Kidney (tissue), 14 donors: ENCODE measurements around the gene DDX4. TPM values are rescaled to one million over a fixed set of nuclear protein-coding genes. Genes with fewer than 3 reads are reported as not detected.

Source experiments
- DNase-seq, 5 donors: peaks; one replicate each; pipeline ENCODE4 v3.0.0-alpha.2; 2013 to 2020
- FAIRE-seq: peaks from 2 replicates; lab custom pipeline; 2012; peaks lifted over from hg19 to GRCh38; lab: Jason Lieb, UNC
- H3K27ac ChIP-seq, 2 donors: one replicate each; pipeline ENCODE4 v1.7.0; 2013; ENCODE audit warnings: low read depth in 2 of 2, low read length in 2 of 2, inconsistent platforms in 1 of 2
- H3K27me3 ChIP-seq: one replicate; pipeline ENCODE4 v1.7.1; 2013; ENCODE audit warnings: low read length, inconsistent platforms; ENCODE audit not compliant: control insufficient read depth, insufficient read depth
- H3K36me3 ChIP-seq, 3 donors: one replicate each; pipeline versions ENCODE4 v1.7.0 to v1.7.1; 2013; ENCODE audit warnings: low read length in 3 of 3, control low read depth in 1 of 3, inconsistent platforms in 1 of 3; ENCODE audit not compliant: insufficient read depth in 3 of 3, control insufficient read depth in 2 of 3
- H3K4me1 ChIP-seq, 3 donors: one replicate each; pipeline versions ENCODE4 v1.7.0 to v1.7.1; 2013; ENCODE audit warnings: low read length in 3 of 3, inconsistent platforms in 1 of 3, low read depth in 1 of 3; ENCODE audit not compliant: control insufficient read depth in 2 of 3, insufficient read depth in 2 of 3
- H3K4me3 ChIP-seq, 3 donors: one replicate each; pipeline versions ENCODE4 v1.7.0 to v1.8.1; 2013; ENCODE audit warnings: low read length in 3 of 3, control low read depth in 1 of 3, inconsistent platforms in 1 of 3
- H3K9ac ChIP-seq, 3 donors: one replicate each; pipeline versions ENCODE4 v1.7.0 to v1.7.1; 2013; ENCODE audit warnings: low read length in 3 of 3, control low read depth in 1 of 3, inconsistent platforms in 1 of 3
- H3K9me3 ChIP-seq, 3 donors: one replicate each; pipeline versions ENCODE4 v1.7.0 to v1.7.1; 2013; ENCODE audit warnings: low read length in 3 of 3, control low read depth in 1 of 3, inconsistent platforms in 1 of 3; ENCODE audit not compliant: control insufficient read depth in 2 of 3, insufficient read depth in 1 of 3
- CTCF ChIP-seq: IDR thresholded peaks from 3 replicates; pipeline ENCODE4 v1.5.1; 2012; ENCODE audit warnings: mild to moderate bottlenecking, moderate library complexity, borderline replicate concordance; ENCODE audit not compliant: insufficient read depth; ENCODE audit errors: extremely low read depth
- intact Hi-C: fragments of 100-400 bp; cut with DNase I; formaldehyde crosslinking; loops from one replicate; pipeline ENCODE4 v1.11.1; 2022
- polyA plus RNA-seq: library from polyadenylated mRNA; stranded (reverse); fragments of 350-450 nt; fragmentation: Illumina TruSeq; extraction: RNeasy Lipid Tissue Mini Kit (QIAGEN cat#74804); gene quantifications from one replicate; pipeline ENCODE4 v1.2.3, GENCODE V29; 2014; ENCODE audit warnings: low read depth, low replicate concordance; ENCODE audit not compliant: insufficient read depth
- total RNA-seq: library from RNA; stranded (reverse); fragmentation: NEBNext Ultra II Directional; extraction: Animal tissue kit (Norgen Biotek cat#: 25700); gene quantifications from one replicate; pipeline ENCODE4 v1.2.1, GENCODE V29; 2021
- donor health status: control.
- donor health status: control.
- donor health status: control.
- donor health status: control.
- donor health status: control.
- donor health status: DM: yes; HTN: yes; CAD: no.
- donor health status: Normal renal cell carcinoma (clear cell type).

DDX4 gene
- total and polyA plus RNA-seq, 2 donors from 2014 or later: not detected

GRCh38 chr5:55848783-55849182 lies 110.9 kb downstream of the DDX4 start:
- Histone ChIP-seq H3K9ac (no peak overlapping the region), H3K27ac (no peak overlapping the region), H3K4me3 (no peak overlapping the region), H3K4me1 (no peaks in the 10 kb centered on the region), H3K9me3 (peaks cover 0 to 3% (median 0%) of the 10 kb centered on the region in 3 donors), H3K27me3 (no peaks in the 10 kb centered on the region), H3K36me3 (no peaks in the 10 kb centered on the region)
- intact Hi-C loops: no loop called here
- FAIRE-seq (no peak), DNase-seq (no peak)
- no peak for TF ChIP-seq CTCF

DNA sequence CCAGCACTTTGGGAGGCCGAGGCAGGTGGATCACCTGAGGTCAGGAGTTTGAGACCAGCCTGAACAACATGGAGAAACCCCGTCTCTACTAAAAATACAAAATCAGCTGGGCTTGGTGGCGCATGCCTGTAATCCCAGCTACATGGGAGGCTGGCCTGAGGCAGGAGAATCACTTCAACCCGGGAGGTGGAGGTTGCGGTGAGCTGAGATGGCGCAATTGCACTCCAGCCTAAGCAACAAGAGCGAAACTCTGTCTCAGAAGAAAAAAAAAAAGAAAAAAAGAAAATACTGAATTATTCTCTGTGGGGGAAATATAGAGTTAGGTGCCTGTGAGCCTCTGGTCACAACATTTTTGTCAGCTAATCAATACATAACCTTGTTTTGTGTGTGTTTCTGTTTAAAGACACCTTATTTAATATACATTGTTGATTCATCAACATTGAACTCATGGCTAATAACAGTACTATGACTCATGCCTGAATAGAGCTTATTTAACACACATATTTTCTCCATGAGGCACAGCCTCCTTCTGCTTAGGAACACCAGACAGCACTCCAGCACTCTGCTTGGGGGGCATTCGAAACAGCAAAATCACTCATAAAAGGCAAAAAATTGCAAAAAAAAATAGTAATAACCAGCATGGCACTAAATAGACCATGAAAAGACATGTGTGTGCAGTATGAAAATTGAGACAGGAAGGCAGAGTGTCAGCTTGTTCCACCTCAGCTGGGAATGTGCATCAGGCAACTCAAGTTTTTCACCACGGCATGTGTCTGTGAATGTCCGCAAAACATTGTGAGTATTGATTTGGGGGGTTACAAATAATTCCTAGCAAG lies 113.2 kb downstream of the DDX4 start, which contains the start of gene IL31RA:
Gene IL31RA (plus strand): TSS at position 519 of the 836 bp plus-strand sequence. CDS start 214 bp downstream, at position 733.
- H3K4me1 ChIP-seq: no peaks in the 10 kb centered on the region
- intact Hi-C loops: no loop called here
- H3K27me3 ChIP-seq: no peaks in the 10 kb centered on the region
- no peak for TF ChIP-seq CTCF
- no peaks in the 10 kb centered on the region for H3K36me3 ChIP-seq
- H3K27ac ChIP-seq: no peak within 1 kb of the TSS
- H3K9ac ChIP-seq: no peak within 1 kb of the TSS
- FAIRE-seq (no peak), DNase-seq (no peak)
- no peaks in the 10 kb centered on the region for H3K9me3 ChIP-seq
- no peak within 1 kb of the TSS for H3K4me3 ChIP-seq

DNA sequence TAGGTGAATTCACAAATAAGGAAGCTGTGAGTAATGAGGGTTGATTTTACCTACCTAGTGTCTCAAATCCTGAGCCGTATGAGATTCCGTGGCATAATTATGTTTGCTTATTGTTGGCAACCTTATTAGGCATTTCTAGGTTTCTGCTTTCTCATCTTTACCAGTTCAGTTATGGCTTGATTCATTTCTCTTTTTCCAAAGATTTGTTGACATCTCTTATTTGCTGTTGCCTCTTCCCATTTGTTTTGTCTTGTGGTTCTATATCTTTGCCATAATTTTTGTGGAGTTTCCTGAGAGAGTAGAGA lies 113.8 kb downstream of the DDX4 start:
- Histone ChIP-seq H3K27ac (no peak overlapping the region), H3K4me3 (no peak overlapping the region), H3K9ac (no peak overlapping the region), H3K27me3 (no peaks in the 10 kb centered on the region), H3K4me1 (no peaks in the 10 kb centered on the region), H3K36me3 (no peaks in the 10 kb centered on the region), H3K9me3 (no peaks in the 10 kb centered on the region)
- FAIRE-seq: no peak
- TF ChIP-seq CTCF: no peak
- intact Hi-C loops: no loop called here
- DNase-seq: no peak
